GM21528 (cell line): ENCODE measurements around the gene GFOD2.

ENCODE experiments used
- ATAC-seq: cut with Tn5 transposase; IDR thresholded peaks from one replicate; pipeline ENCODE4 v1.9.1; 2021; ENCODE audit warnings: mild to moderate bottlenecking, moderate library complexity; ENCODE audit not compliant: unreplicated experiment, low FRiP score

Gene GFOD2

GRCh38 chr16:67733734-67734470, 14.8 kb upstream of the GFOD2 start:
- ATAC-seq, result no peak

- no peak for ATAC-seq
Measured at GRCh38 chr16:67731753-67732095, 12.6 kb upstream of the GFOD2 start.

DNA sequence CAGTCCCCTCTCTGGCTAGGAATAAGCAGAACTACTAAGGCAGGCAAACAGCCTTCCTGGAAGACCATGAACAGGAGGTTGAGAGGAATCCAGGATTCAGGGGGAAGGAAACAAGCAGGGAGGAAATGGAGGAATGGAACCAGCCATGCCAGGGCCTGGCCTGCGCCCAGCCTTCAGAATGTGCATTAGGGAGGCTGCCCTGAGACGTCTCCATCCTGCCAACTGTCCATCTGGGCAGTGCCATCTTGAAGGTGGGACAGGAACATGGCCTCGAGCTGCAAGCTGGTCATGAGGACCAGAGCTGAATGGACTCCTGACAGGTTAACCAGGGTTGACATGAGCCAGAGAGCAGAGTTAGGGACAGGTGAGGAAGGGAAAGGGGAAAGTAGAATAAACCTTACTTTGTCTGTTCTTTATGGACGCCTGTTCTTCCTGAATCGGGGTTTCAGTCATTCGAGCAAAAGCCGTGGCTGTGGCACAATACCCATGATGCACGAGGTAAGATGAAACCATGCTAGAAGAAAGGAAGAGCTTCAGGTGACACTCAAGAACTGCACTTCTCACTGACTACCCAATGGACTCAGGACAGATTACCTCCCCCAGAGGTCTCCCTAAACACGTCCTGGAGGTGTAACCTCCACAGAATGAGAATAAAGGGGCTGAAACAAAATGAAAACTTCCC, 12.1 kb upstream of the GFOD2 start:
- no peak for ATAC-seq

DNA sequence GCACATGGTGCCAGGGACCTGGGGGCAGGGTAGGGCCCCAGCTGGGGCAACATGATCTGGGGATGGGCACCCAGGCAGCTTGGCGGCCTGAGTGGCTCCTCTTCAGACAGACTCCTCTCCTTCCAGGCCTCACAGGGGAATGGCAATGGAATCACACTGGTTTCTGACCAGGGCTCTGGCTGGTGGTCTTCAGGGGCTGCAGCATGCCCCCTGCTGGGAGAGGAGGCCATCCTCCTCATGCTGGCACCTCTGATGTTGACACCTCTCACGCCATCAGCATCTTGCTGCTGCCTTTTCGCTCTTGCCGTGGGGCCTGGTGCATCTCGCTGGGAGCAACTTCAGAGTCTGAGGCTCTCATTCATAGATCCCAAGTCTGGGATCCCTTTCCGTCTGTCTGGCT, 11.2 kb upstream of the GFOD2 start:
- no peak for ATAC-seq

GRCh38 chr16:67729636-67730248, 10.6 kb upstream of the GFOD2 start:
- ATAC-seq, result no peak

- ATAC-seq, result no peak
Measured at GRCh38 chr16:67727521-67728485, 8.7 kb upstream of the GFOD2 start.

- no peak for ATAC-seq
Measured at GRCh38 chr16:67726106-67727034, 7.3 kb upstream of the GFOD2 start.

DNA sequence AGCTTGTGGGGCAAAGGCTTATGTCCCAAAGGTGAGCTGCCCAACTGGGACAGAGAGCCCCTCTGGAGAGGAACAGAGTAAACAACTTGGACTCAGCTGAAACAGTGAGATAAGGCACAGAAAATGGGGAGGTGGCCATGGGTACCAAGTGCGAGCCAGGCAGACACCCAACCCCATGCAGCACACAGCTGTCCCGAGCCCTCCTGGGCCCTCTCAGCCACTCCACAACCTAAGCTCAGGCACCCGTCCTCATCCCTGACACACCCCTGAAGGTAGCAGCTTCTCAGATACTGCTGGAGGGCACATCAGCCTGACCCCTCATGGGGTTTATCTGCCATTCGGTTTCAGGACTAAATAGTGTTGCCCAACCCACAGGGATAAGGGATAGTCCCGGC, 4.8 kb upstream of the GFOD2 start:
- no peak for ATAC-seq

GRCh38 chr16:67723151-67723910, 4.2 kb upstream of the GFOD2 start:
- no peak for ATAC-seq

DNA sequence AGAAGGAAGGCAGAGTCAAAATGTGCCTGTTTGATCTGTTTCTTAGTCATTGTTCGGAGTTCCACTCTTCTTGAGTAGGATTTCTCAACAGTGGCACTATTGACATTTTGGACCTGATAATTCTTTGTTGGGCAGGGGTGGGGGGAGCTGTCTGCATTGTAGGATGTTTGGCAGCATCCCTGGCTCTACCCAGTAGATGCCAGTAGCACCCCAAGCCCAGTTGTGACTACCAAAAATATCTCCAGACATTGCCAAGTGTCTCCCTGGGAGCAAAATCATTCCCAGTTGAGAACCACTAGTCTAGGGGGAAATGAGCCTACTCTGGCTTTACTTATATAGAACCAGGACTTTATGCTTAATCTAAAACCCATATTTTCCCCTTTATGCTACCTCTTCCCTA, 1.1 kb upstream of the GFOD2 start:
- no peak for ATAC-seq

DNA sequence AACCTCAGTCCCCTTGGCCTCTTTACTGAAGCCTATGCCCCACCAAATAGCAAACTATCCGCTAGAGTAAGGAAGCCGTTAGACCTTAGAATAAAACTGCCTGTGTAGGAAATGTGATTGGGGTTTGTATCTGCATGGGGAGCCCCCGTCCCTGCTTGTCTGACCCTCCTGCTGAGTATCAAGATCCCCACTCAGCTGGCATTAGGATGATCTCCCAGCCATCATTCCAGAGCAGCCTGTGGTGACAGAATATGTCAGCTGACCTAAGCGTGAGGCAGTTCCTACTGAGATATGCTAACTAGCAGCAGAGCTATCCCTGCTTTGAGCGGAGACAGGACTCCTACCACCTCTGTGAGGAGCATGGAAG, 645 bp upstream of the GFOD2 start:
- ATAC-seq, result peak; percentile 23

GRCh38 chr16:67718668-67719047, 458 bp downstream of the GFOD2 start:
- ATAC-seq, result peak; percentile 17

DNA sequence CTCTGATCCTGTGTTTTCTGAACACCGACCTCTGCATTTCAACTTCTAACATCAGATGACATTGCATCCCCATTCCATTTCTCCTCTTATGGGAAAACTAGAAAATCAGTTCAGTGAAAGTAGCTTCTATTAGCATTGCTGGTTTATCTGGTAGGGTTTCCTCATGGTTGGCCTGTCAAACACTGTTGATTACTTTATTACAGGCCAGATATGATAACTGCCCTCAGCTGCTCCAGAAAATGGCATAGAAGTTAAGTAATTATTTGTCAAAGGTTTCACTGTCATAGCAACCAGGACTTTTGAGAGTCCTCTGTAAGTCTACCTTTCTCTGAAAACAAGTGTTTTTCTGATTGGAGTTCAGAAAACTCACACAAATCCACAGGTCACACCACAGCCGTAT, 3.0 kb downstream of the GFOD2 start:
- no peak for ATAC-seq

- ATAC-seq, result no peak
Measured at GRCh38 chr16:67714522-67714921, 4.6 kb downstream of the GFOD2 start.

- ATAC-seq, result no peak
Measured at GRCh38 chr16:67713647-67714273, 5.4 kb downstream of the GFOD2 start.

DNA sequence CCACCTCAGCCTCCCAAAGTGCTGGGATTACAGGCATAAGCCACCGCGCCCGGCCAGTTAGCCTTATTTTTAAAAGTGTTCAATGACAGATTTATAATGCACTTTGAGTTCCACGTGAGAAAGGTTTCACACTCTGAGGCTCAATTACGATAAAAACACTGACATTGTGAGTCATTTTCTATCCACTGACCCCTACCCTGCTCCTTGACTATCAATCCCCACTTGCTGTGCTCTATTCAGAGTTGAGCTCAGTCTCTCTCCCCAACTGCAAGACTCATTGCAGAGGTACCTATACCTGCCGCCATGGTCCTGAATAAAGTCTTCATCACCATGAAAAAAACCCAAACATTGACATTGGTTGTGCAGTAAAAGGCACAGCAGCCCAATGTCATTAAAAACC, 8.5 kb downstream of the GFOD2 start:
- no peak for ATAC-seq

GRCh38 chr16:67709050-67709449, 10.1 kb downstream of the GFOD2 start:
- no peak for ATAC-seq

DNA sequence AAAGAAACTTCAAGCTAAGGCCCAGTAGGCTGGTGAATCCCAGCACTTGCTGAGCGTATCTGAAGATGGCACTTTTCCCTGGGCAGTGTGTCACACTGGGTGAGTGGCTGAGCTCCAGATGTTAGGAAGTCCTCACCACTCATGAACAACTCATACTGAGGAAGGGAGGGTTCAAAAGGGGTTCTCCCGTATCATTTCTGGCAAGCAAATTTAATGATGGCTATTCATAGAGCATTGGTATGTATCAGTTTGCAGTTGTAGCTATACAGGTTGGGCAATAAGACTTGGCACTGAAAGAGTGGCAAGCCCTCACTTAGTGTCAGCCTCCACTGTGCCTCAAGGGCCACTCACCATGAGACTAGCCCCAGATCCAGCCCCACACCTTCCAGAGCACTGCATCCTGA, 10.7 kb downstream of the GFOD2 start:
- no peak for ATAC-seq

DNA sequence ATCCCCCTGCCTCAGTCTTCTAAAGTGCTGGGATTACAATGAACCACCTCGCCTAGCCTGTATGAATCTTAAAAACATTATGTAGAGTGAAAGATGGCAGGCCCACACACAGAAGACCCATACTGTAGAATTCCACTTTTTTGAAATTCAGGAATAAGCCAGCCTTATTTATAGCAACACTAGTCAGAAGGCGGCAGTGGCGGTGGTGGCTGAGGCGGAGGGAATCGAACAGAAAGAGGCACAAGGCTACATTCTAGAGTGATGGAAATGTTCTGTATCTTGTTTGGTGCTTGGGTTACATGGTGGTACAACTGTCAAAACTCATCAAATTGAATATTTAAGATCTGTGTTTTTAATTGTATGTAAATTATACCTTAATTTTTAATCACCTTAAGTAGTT, 11.3 kb downstream of the GFOD2 start:
- no peak for ATAC-seq
